GM12878 (cell line): ENCODE data around the gene RPS19BP1. TPM values are rescaled to one million over a fixed set of nuclear protein-coding genes. Genes with fewer than 3 reads are reported as not detected.

Source experiments
- ATAC-seq: fragments of 200-7000 bp; cut with Tn5 transposase; 3 replicates; pipeline ENCODE4 v1.9.1; 2020; ENCODE audit warnings: mild to moderate bottlenecking, moderate library complexity
- BruUV-seq: library from RNA; stranded (reverse); fragments of 400-500 nt; replicated peaks from 2 replicates; lab custom pipeline; 2021; lab: Mats Ljungman, UMichigan
- CTCF ChIA-PET: fragments of 300-600 bp; sonication (Branson Sonifier 250); formaldehyde crosslinking; extraction: SDS; loops from one replicate; lab custom pipeline; 2021; ENCODE audit warnings: inconsistent platforms; lab: Yijun Ruan, JAX
- POLR2A ChIA-PET: fragments of 350-600 bp; formaldehyde crosslinking; extraction: SDS; loops from one replicate; lab custom pipeline; 2021; ENCODE audit warnings: inconsistent platforms; lab: Charles Lee
- RAD21 ChIA-PET: fragments of 300-600 bp; sonication (Branson Sonifier 250); formaldehyde crosslinking; loops from one replicate; lab custom pipeline; 2023; ENCODE audit warnings: antibody characterized with exemption; ENCODE audit not compliant: unreplicated experiment; lab: Charles Lee
- SMC1A ChIA-PET: fragments of 300-600 bp; sonication (Branson Sonifier 250); formaldehyde crosslinking; loops from one replicate; lab custom pipeline; 2023; ENCODE audit not compliant: unreplicated experiment, uncharacterized antibody; lab: Charles Lee
- DNase-seq: peaks from one replicate; pipeline ENCODE4 v3.0.0-alpha.2; 2011; ENCODE audit warnings: low read depth, low spot score
- FAIRE-seq: peaks from 3 replicates; lab custom pipeline; 2011; peaks lifted over from hg19 to GRCh38; lab: Jason Lieb, UNC
- H2AFZ ChIP-seq: 2 replicates; pipeline ENCODE4 v1.6.0; 2011; ENCODE audit warnings: low read depth, low read length, control low read depth; ENCODE audit not compliant: control insufficient read depth
- H3K27ac ChIP-seq: 2 replicates; pipeline ENCODE4 v1.5.1; 2011; ENCODE audit warnings: control low read depth; ENCODE audit not compliant: control insufficient read depth, insufficient read depth
- H3K27me3 ChIP-seq, 2 experiments: replicated peaks in 1 of 2; 2 replicates each; pipeline versions ENCODE4 v1.6.0 to v1.6.1; 2011; ENCODE audit warnings: low read length in 1 of 2; ENCODE audit not compliant: control insufficient read depth in 2 of 2, insufficient read depth in 2 of 2
- H3K36me3 ChIP-seq, 2 experiments: 2 replicates each; pipeline ENCODE4 v1.5.1; 2011; ENCODE audit warnings: low read length in 1 of 2; ENCODE audit not compliant: control insufficient read depth in 2 of 2, insufficient read depth in 2 of 2
- H3K4me1 ChIP-seq: 2 replicates; pipeline ENCODE4 v1.6.1; 2011; ENCODE audit warnings: mild to moderate bottlenecking, low read length, moderate library complexity, mixed read lengths; ENCODE audit not compliant: control insufficient read depth, insufficient read depth
- H3K4me2 ChIP-seq: 2 replicates; pipeline ENCODE4 v1.6.0; 2011; ENCODE audit warnings: control low read depth; ENCODE audit not compliant: control insufficient read depth, insufficient read depth
- H3K4me3 ChIP-seq: fragments of 200-600 bp; sonication (generic); 2 replicates; pipeline ENCODE4 v1.5.1; 2016
- H3K79me2 ChIP-seq: 2 replicates; pipeline ENCODE4 v1.6.0; 2011; ENCODE audit warnings: low read length; ENCODE audit not compliant: control insufficient read depth, insufficient read depth
- H3K9ac ChIP-seq: 2 replicates; pipeline ENCODE4 v1.8.0; 2011; ENCODE audit warnings: low read length, control low read depth, mixed read lengths; ENCODE audit not compliant: control insufficient read depth, insufficient read depth
- H3K9me3 ChIP-seq: replicated peaks from 3 replicates; pipeline ENCODE4 v1.5.1; 2011; ENCODE audit warnings: mild to moderate bottlenecking, low read length; ENCODE audit not compliant: control insufficient read depth, insufficient read depth
- H4K20me1 ChIP-seq: 2 replicates; pipeline ENCODE4 v1.6.0; 2011; ENCODE audit not compliant: control insufficient read depth, insufficient read depth
- EGR1 ChIP-seq, 2 experiments: IDR thresholded peaks; 1 replicate in 1 of 2; 2 replicates in 1 of 2; pipeline ENCODE4 v1.6.1; 2011 to 2012; ENCODE audit warnings: low read depth in 2 of 2, low read length in 2 of 2, borderline replicate concordance in 1 of 2, mild to moderate bottlenecking in 1 of 2, moderate library complexity in 1 of 2
- HCFC1 ChIP-seq: fragments of 150-350 bp; IDR thresholded peaks from 2 replicates; pipeline ENCODE4 v1.6.1; 2014; ENCODE audit warnings: low read length
- IKZF1 ChIP-seq: fragments of 450-650 bp; conservative IDR thresholded peaks from 2 replicates; pipeline ENCODE4 v1.6.1; 2017; ENCODE audit warnings: antibody characterized with exemption, mild to moderate bottlenecking
- NBN ChIP-seq: fragments of 450-650 bp; IDR thresholded peaks from 2 replicates; pipeline ENCODE4 v1.6.1; 2016
- RB1 ChIP-seq: fragments of 450-650 bp; formaldehyde crosslinking; IDR thresholded peaks from 2 replicates; pipeline ENCODE4 v1.6.1; 2017; ENCODE audit warnings: mild to moderate bottlenecking, borderline replicate concordance
- ZNF217 ChIP-seq: fragments of 450-650 bp; IDR thresholded peaks from 2 replicates; pipeline ENCODE4 v1.6.1; 2017; ENCODE audit warnings: antibody characterized with exemption, mild to moderate bottlenecking
- WGBS: methylation state at CpG from one replicate; pipeline ENCODE4 v1.1.6; 2016; ENCODE audit warnings: low lambda C conversion rate; ENCODE audit not compliant: insufficient replicate concordance, insufficient coverage; ENCODE audit errors: missing lambda C conversion rate; 5-methylcytosine and 5-hydroxymethylcytosine counted together
- in situ Hi-C: fragments of 300-500 bp; cut with MboI; formaldehyde crosslinking; loops from 9 replicates; pipeline ENCODE4 v1.14.3; 2018; ENCODE audit warnings: mixed read lengths
- intact Hi-C: fragments of 100-400 bp; cut with micrococcal nuclease; formaldehyde crosslinking; loops from one replicate; pipeline ENCODE4 v1.14.2; 2022; ENCODE audit not compliant: unreplicated experiment
- polyA plus RNA-seq, 11 experiments: library from polyadenylated mRNA; depleted of rRNA in 4 of 11; unstranded in 6 of 11; stranded (reverse) in 5 of 11; fragments of >200 nt; fragmentation: Nextera tagmentation in 4 of 11; fragmentation: Illumina TruSeq in 1 of 11; extraction: Ambion mirVana in 4 of 11; extraction: Trizol in 1 of 11; gene quantifications; 1 replicate in 1 of 11; 2 replicates in 10 of 11; pipeline versions ENCODE4 v1.2.1 to v1.2.3, GENCODE V29; 2011 to 2016; ENCODE audit warnings: inconsistent platforms in 2 of 11, missing spikeins in 2 of 11, low read depth in 1 of 11
- total RNA-seq, 4 experiments: library from RNA; depleted of rRNA in 3 of 4; stranded (reverse); fragments of >200 nt in 3 of 4; fragmentation: Illumina TruSeq in 1 of 4; extraction: Trizol in 1 of 4; gene quantifications; 2 replicates each; pipeline versions ENCODE4 v1.2.1 to v1.2.3, GENCODE V29; 2013 to 2021
- TF ChIP-seq, protein P1 (sequence below): fragments of 450-650 bp; IDR thresholded peaks from 2 replicates; pipeline ENCODE4 v1.6.1; 2017; ENCODE audit warnings: mild to moderate bottlenecking
- TF ChIP-seq, protein P2 (sequence below): fragments of 450-650 bp; IDR thresholded peaks from 2 replicates; pipeline ENCODE4 v1.6.1; 2016; ENCODE audit warnings: mild to moderate bottlenecking
- TF ChIP-seq, protein P3 (sequence below): IDR thresholded peaks from 2 replicates; pipeline ENCODE4 v1.6.1; 2012; ENCODE audit warnings: low read depth, low read length, improper control_type of control experiment

The RPS19BP1 gene
- total and polyA plus RNA-seq, 10 of the 15 experiments (the other 5 are each of a cell fraction or from before 2014, with no cell fraction given), result 2.7 to 206 (median 78.6) TPM

DNA sequence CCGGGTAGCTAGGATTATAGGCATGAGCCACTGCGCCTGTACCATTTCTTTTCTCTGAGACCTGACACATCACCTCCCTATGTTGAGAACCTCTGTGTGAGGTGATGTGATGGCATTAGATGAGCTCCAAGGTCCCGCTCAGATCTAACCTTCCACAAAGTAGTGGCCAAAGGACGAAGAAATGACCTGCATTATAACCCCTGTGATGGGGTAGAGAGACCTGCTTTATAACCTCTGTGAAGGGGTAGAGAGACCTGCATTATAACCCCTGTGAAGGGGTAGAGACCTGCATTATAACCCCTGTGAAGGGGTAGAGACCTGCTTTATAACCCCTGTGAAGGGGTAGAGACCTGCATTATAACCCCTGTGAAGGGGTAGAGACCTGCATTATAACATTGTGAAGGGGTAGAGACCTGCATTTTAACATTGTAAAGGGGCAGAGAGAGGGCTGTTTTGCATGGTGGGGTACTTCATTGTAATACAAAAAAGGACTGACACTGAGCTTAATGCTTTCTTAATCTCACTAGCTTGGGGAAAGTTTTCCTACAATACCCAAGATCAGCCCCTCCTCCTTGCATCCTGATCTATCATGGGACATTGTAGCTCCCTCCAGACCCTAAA is 21.9 kb downstream of the RPS19BP1 start:
- RAD21 ChIA-PET, result interaction anchor here (0.9 to 1.4 kb wide), 2 partner anchors 9 to 48 kb away, joined by 3 read pairs; partner anchors contain the start of gene MIEF1
- no peak overlapping the region for H2AFZ ChIP-seq
- H3K79me2 ChIP-seq, result peaks cover 34% of the 10 kb centered on the region
- no peak overlapping the region for H3K4me2 ChIP-seq
- H3K27me3 ChIP-seq, result no peaks in the 10 kb centered on the region
- in situ Hi-C loops, result loop anchor here (25.0 kb wide), 1 partner anchor 348 kb away; the partner anchor contains the start of gene CBX7
- FAIRE-seq (no peak), DNase-seq (no peak), ATAC-seq (no peak)
- POLR2A ChIA-PET, result interaction anchor here (1.0 to 1.2 kb wide), 3 partner anchors 13 to 18 kb away, joined by 3 to 4 read pairs (median 3); no protein-coding TSS in a partner anchor
- 95% methylated on average over 4 of the region's 4 CpGs for WGBS
- peaks cover 36 to 57% of the 10 kb centered on the region in 2 experiments; a peak in 3 of 4 replicates for H3K36me3 ChIP-seq
- H4K20me1 ChIP-seq, result peaks cover 4% of the 10 kb centered on the region
- TF ChIP-seq ZNF217 (no peak), NBN (no peak), HCFC1 (no peak), IKZF1 (no peak), EGR1 (IDR thresholded peaks at IDR 0.05; ENCODE audit: borderline replicate concordance in 1 of 2, low read depth in 2 of 2, low read length in 2 of 2) (no peak), RB1 (no peak)
- TF ChIP-seq, protein P1, sequence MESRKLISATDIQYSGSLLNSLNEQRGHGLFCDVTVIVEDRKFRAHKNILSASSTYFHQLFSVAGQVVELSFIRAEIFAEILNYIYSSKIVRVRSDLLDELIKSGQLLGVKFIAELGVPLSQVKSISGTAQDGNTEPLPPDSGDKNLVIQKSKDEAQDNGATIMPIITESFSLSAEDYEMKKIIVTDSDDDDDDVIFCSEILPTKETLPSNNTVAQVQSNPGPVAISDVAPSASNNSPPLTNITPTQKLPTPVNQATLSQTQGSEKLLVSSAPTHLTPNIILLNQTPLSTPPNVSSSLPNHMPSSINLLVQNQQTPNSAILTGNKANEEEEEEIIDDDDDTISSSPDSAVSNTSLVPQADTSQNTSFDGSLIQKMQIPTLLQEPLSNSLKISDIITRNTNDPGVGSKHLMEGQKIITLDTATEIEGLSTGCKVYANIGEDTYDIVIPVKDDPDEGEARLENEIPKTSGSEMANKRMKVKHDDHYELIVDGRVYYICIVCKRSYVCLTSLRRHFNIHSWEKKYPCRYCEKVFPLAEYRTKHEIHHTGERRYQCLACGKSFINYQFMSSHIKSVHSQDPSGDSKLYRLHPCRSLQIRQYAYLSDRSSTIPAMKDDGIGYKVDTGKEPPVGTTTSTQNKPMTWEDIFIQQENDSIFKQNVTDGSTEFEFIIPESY, result no peak
- TF ChIP-seq, protein P2, sequence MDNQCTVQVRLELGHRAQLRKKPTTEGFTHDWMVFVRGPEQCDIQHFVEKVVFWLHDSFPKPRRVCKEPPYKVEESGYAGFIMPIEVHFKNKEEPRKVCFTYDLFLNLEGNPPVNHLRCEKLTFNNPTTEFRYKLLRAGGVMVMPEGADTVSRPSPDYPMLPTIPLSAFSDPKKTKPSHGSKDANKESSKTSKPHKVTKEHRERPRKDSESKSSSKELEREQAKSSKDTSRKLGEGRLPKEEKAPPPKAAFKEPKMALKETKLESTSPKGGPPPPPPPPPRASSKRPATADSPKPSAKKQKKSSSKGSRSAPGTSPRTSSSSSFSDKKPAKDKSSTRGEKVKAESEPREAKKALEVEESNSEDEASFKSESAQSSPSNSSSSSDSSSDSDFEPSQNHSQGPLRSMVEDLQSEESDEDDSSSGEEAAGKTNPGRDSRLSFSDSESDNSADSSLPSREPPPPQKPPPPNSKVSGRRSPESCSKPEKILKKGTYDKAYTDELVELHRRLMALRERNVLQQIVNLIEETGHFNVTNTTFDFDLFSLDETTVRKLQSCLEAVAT, result no peak
- TF ChIP-seq, protein P3, sequence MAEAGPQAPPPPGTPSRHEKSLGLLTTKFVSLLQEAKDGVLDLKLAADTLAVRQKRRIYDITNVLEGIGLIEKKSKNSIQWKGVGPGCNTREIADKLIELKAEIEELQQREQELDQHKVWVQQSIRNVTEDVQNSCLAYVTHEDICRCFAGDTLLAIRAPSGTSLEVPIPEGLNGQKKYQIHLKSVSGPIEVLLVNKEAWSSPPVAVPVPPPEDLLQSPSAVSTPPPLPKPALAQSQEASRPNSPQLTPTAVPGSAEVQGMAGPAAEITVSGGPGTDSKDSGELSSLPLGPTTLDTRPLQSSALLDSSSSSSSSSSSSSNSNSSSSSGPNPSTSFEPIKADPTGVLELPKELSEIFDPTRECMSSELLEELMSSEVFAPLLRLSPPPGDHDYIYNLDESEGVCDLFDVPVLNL, result no peak
- no peak overlapping the region for H3K9ac ChIP-seq
- H3K9me3 ChIP-seq, result no peaks in the 10 kb centered on the region
- H3K27ac ChIP-seq, result no peak overlapping the region
- peaks cover 14% of the 10 kb centered on the region for H3K4me1 ChIP-seq
- intact Hi-C loops, result no loop called here
- SMC1A ChIA-PET, result interaction anchor here (1.0 kb wide), 1 partner anchor 74 kb away, joined by 3 read pairs; no protein-coding TSS in a partner anchor
- BruUV-seq, result no TSS peak
- no peak overlapping the region for H3K4me3 ChIP-seq
- CTCF ChIA-PET, result interaction anchor here (1.1 to 2.3 kb wide), 4 partner anchors 9 to 18 kb away, joined by 4 to 14 read pairs (median 10); partner anchors contain the start of gene ATF4
